K562 (cell line): ENCODE data around the gene NELFA. TPM values are rescaled to one million over a fixed set of nuclear protein-coding genes. Genes with fewer than 3 reads are reported as not detected.
"Not testable (repeated sequence)": the region's sequence is repeated elsewhere in the genome, so short reads cannot be mapped to it uniquely, and the experiment has no call there.

Experiments
- ATAC-seq: fragments of 200-7000 bp; cut with Tn5 transposase; 3 replicates; pipeline ENCODE4 v1.9.1; 2020; ENCODE audit warnings: moderate library complexity
- BruUV-seq: library from RNA; stranded (reverse); fragments of 400-500 nt; replicated peaks from 2 replicates; lab custom pipeline; 2021; lab: Mats Ljungman, UMichigan
- CTCF ChIA-PET: fragments of 300-600 bp; formaldehyde crosslinking; extraction: SDS; loops from one replicate; lab custom pipeline; 2021; ENCODE audit warnings: low intra/inter-chr PET ratio; lab: Yijun Ruan, JAX
- POLR2A ChIA-PET: fragments of 300-600, 350-650 bp; sonication (Branson Sonifier 250); formaldehyde crosslinking; extraction: SDS; loops from one replicate; lab custom pipeline; 2021; ENCODE audit warnings: antibody characterized with exemption, inconsistent platforms; lab: Yijun Ruan, JAX
- DNase-seq, 4 experiments: peaks; one replicate each; pipeline versions ENCODE4 v3.0.0 to v3.0.0-alpha.2; 2011 to 2018; ENCODE audit warnings: low spot score in 3 of 4, mixed read lengths in 3 of 4; ENCODE audit errors: extremely low read depth in 1 of 4
- FAIRE-seq: peaks from 2 replicates; lab custom pipeline; 2011; peaks lifted over from hg19 to GRCh38; lab: Jason Lieb, UNC
- H2AFZ ChIP-seq: 2 replicates; pipeline ENCODE4 v1.6.0; 2011; ENCODE audit warnings: low read depth, low read length, control low read depth, inconsistent platforms
- H3K27ac ChIP-seq: fragments of 200-600 bp; 3 replicates; pipeline ENCODE4 v1.8.0; 2011; ENCODE audit warnings: low read depth, mild to moderate bottlenecking, control low read depth, inconsistent platforms, low read length, moderate library complexity, mixed read lengths; ENCODE audit errors: extremely low read depth
- H3K27me3 ChIP-seq, 2 experiments: fragments of 300-600 bp in 1 of 2; 2 replicates in 1 of 2; 3 replicates in 1 of 2; pipeline versions ENCODE4 v1.6.0 to v1.8.0; 2011; ENCODE audit warnings: inconsistent platforms in 2 of 2, low read length in 2 of 2, mild to moderate bottlenecking in 1 of 2, mixed read lengths in 1 of 2, moderate library complexity in 1 of 2; ENCODE audit not compliant: control insufficient read depth in 2 of 2, insufficient read depth in 2 of 2
- H3K36me3 ChIP-seq: fragments of 300-600 bp; 3 replicates; pipeline ENCODE4 v1.8.0; 2011; ENCODE audit warnings: mild to moderate bottlenecking, low read length, inconsistent platforms; ENCODE audit not compliant: control insufficient read depth, insufficient read depth
- H3K4me1 ChIP-seq, 2 experiments: fragments of 200-600 bp in 1 of 2; replicated peaks in 1 of 2; 2 replicates in 1 of 2; 3 replicates in 1 of 2; pipeline versions ENCODE4 v1.5.1 to v1.8.0; 2011; ENCODE audit warnings: inconsistent platforms in 2 of 2, low read length in 2 of 2, mild to moderate bottlenecking in 1 of 2, mixed read lengths in 1 of 2, moderate library complexity in 1 of 2; ENCODE audit not compliant: control insufficient read depth in 2 of 2, insufficient read depth in 2 of 2
- H3K4me2 ChIP-seq: 2 replicates; pipeline ENCODE4 v1.6.1; 2011; ENCODE audit warnings: low read length, control low read depth, inconsistent platforms, mixed read lengths; ENCODE audit not compliant: insufficient read depth
- H3K4me3 ChIP-seq: fragments of 200-600 bp; sonication (generic), shearing (Covaris generic); 2 replicates; pipeline ENCODE4 v1.5.1; 2016; ENCODE audit warnings: control low read depth, inconsistent platforms
- H3K79me2 ChIP-seq: fragments of 200-600 bp; 3 replicates; pipeline ENCODE4 v1.8.0; 2011; ENCODE audit warnings: low read length, inconsistent platforms; ENCODE audit not compliant: control insufficient read depth, insufficient read depth
- H3K9ac ChIP-seq, 2 experiments: 2 replicates each; pipeline versions ENCODE4 v1.6.0 to v1.6.1; 2011; ENCODE audit warnings: low read depth in 2 of 2, low read length in 2 of 2, control low read depth in 1 of 2, inconsistent platforms in 1 of 2, mild to moderate bottlenecking in 1 of 2, mixed read lengths in 1 of 2; ENCODE audit not compliant: insufficient read depth in 1 of 2
- H3K9me1 ChIP-seq: one replicate; pipeline ENCODE4 v1.6.0; 2011; ENCODE audit warnings: inconsistent platforms, mild to moderate bottlenecking, low read length, moderate library complexity; ENCODE audit not compliant: control insufficient read depth, insufficient read depth
- H3K9me3 ChIP-seq: replicated peaks from 2 replicates; pipeline ENCODE4 v1.5.1; 2011; ENCODE audit warnings: low read depth, low read length, inconsistent platforms; ENCODE audit not compliant: control insufficient read depth, insufficient read depth
- H4K20me1 ChIP-seq: replicated peaks from 2 replicates; pipeline ENCODE4 v1.6.1; 2011; ENCODE audit warnings: low read length, inconsistent platforms, mixed read lengths; ENCODE audit not compliant: control insufficient read depth, insufficient read depth
- TRIM24 ChIP-seq, 2 experiments: fragments of 450-650 bp; IDR thresholded peaks; 2 replicates each; pipeline ENCODE4 v1.6.1; 2016
- WGBS: fragments of 100-300 bp; shearing (Covaris generic); methylation state at CpG from one replicate; pipeline ENCODE4 v1.1.6; 2016; ENCODE audit warnings: low coverage, mixed read lengths; ENCODE audit not compliant: insufficient coverage; ENCODE audit errors: missing lambda C conversion rate; 5-methylcytosine and 5-hydroxymethylcytosine counted together
- in situ Hi-C: fragments of 300-500 bp; cut with MboI; formaldehyde crosslinking; loops from 4 replicates; pipeline ENCODE4 v1.15.0; 2018; ENCODE audit warnings: inconsistent platforms, mixed read lengths
- intact Hi-C: fragments of 100-400 bp; cut with micrococcal nuclease; formaldehyde crosslinking; loops from 2 replicates; pipeline ENCODE4 v1.14.2; 2022
- polyA plus RNA-seq, 8 experiments: library from polyadenylated mRNA; depleted of rRNA in 4 of 8; stranded (reverse) in 5 of 8; unstranded in 3 of 8; fragments of >200 nt; fragmentation: Nextera tagmentation in 2 of 8; fragmentation: Illumina TruSeq in 1 of 8; extraction: Ambion mirVana in 2 of 8; extraction: Trizol in 1 of 8; gene quantifications; 2 replicates each; pipeline versions ENCODE4 v1.2.1 to v1.2.3, GENCODE V29; 2011 to 2014; ENCODE audit warnings: inconsistent platforms in 1 of 8, missing spikeins in 1 of 8
- total RNA-seq, 7 experiments: library from RNA; depleted of rRNA in 6 of 7; stranded (reverse); fragments of >200 nt in 6 of 7; fragmentation: Illumina TruSeq in 2 of 7; extraction: Trizol in 2 of 7; gene quantifications; 2 replicates each; pipeline versions ENCODE4 v1.2.1 to v1.2.3, GENCODE V29; 2011 to 2021; ENCODE audit warnings: low replicate concordance in 1 of 7
- TF ChIP-seq, protein P1 (sequence below), 2 experiments: fragments of 450-650 bp; IDR thresholded peaks; 2 replicates each; pipeline ENCODE4 v1.6.1; 2018; ENCODE audit warnings: mild to moderate bottlenecking in 2 of 2, low read depth in 1 of 2; ENCODE audit not compliant: partially characterized antibody in 2 of 2

Gene NELFA
- total and polyA plus RNA-seq, 9 of the 15 experiments (the other 6 are each of a cell fraction or from before 2014, with no cell fraction given) = 0.76 to 59.6 (median 14.8) TPM

DNA sequence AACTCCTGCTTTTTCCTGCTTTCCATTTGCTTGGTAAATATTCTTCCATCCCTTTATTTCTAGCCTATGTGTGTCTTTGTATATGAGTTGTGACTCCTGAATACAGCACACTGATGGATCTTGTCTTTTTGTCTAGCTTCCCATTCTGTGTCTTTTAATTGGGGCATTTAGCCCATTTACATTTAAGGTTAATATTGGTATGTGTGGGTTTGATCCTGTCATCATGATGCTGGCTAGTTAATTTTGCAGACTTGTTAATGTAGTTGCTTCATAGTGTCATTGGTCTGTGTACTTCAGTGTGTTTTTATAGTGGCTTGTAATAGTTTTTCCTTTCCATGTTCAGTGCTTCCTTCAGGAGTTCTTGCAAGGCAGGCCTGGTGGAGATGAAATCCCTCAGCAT lies 22.4 kb upstream of the NELFA start:
- H3K4me3 ChIP-seq, H3K27ac ChIP-seq, H4K20me1 ChIP-seq, FAIRE-seq, in situ Hi-C loops, H3K36me3 ChIP-seq, CTCF ChIA-PET, DNase-seq, H2AFZ ChIP-seq, H3K9me1 ChIP-seq, BruUV-seq, H3K4me1 ChIP-seq, H3K79me2 ChIP-seq, ATAC-seq, H3K4me2 ChIP-seq, H3K9me3 ChIP-seq, H3K9ac ChIP-seq, intact Hi-C loops, H3K27me3 ChIP-seq: not testable (repeated sequence)
- POLR2A ChIA-PET = interaction anchor here (1.5 kb wide), 1 partner anchor 14 kb away, joined by 4 read pairs; no protein-coding TSS in a partner anchor

- BruUV-seq, POLR2A ChIA-PET, H3K79me2 ChIP-seq, H3K36me3 ChIP-seq, H3K9ac ChIP-seq, intact Hi-C loops, H3K9me1 ChIP-seq, H2AFZ ChIP-seq, H3K9me3 ChIP-seq, H3K4me1 ChIP-seq, H3K4me2 ChIP-seq, H4K20me1 ChIP-seq, H3K4me3 ChIP-seq, in situ Hi-C loops, ATAC-seq, FAIRE-seq, H3K27ac ChIP-seq, CTCF ChIA-PET, H3K27me3 ChIP-seq, DNase-seq: not testable (repeated sequence)
- TF ChIP-seq, protein P1, sequence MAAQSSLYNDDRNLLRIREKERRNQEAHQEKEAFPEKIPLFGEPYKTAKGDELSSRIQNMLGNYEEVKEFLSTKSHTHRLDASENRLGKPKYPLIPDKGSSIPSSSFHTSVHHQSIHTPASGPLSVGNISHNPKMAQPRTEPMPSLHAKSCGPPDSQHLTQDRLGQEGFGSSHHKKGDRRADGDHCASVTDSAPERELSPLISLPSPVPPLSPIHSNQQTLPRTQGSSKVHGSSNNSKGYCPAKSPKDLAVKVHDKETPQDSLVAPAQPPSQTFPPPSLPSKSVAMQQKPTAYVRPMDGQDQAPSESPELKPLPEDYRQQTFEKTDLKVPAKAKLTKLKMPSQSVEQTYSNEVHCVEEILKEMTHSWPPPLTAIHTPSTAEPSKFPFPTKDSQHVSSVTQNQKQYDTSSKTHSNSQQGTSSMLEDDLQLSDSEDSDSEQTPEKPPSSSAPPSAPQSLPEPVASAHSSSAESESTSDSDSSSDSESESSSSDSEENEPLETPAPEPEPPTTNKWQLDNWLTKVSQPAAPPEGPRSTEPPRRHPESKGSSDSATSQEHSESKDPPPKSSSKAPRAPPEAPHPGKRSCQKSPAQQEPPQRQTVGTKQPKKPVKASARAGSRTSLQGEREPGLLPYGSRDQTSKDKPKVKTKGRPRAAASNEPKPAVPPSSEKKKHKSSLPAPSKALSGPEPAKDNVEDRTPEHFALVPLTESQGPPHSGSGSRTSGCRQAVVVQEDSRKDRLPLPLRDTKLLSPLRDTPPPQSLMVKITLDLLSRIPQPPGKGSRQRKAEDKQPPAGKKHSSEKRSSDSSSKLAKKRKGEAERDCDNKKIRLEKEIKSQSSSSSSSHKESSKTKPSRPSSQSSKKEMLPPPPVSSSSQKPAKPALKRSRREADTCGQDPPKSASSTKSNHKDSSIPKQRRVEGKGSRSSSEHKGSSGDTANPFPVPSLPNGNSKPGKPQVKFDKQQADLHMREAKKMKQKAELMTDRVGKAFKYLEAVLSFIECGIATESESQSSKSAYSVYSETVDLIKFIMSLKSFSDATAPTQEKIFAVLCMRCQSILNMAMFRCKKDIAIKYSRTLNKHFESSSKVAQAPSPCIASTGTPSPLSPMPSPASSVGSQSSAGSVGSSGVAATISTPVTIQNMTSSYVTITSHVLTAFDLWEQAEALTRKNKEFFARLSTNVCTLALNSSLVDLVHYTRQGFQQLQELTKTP (IDR thresholded peaks at IDR 0.05; ENCODE audit: low read depth in 1 of 2, partially characterized antibody in 2 of 2) = peak in 1 of 2 experiments; percentile 93
- TF ChIP-seq TRIM24 (IDR thresholded peaks at IDR 0.05) = 0 out of 4 replicates have a peak, but pooled peaks of 1 of the 2 experiments have one; percentile 11
- WGBS = 12% methylated on average over 4 of the region's 4 CpGs
These were observed 18.3 kb upstream of the NELFA start for GRCh38 chr4:2027120-2027519.
